H9 (cell line): ENCODE measurements around the gene RLF. TPM values are rescaled to one million over a fixed set of nuclear protein-coding genes. Genes with fewer than 3 reads are reported as not detected.
A peak's percentile ranks its signal among the peaks of the same experiment; 100 is the strongest.

Source experiments
- DNase-seq: peaks from one replicate; pipeline ENCODE4 v3.0.0-alpha.2; 2017
- H2AFZ ChIP-seq: one replicate; pipeline ENCODE4 v1.6.1; 2013; ENCODE audit warnings: mild to moderate bottlenecking, low read length, control low read depth, moderate library complexity
- H2AK5ac ChIP-seq: 2 replicates; pipeline ENCODE4 v1.6.1; 2013; ENCODE audit warnings: low read length, control low read depth, mixed read lengths; ENCODE audit not compliant: insufficient read length
- H2BK120ac ChIP-seq: one replicate; pipeline ENCODE4 v1.6.1; 2013; ENCODE audit warnings: low read depth, mild to moderate bottlenecking, low read length, control low read depth, inconsistent platforms; ENCODE audit not compliant: poor library complexity, severe bottlenecking
- H2BK12ac ChIP-seq: 2 replicates; pipeline ENCODE4 v1.6.1; 2013; ENCODE audit warnings: low read length, control low read depth, mixed read lengths, low read depth; ENCODE audit not compliant: insufficient read length
- H2BK15ac ChIP-seq: 2 replicates; pipeline ENCODE4 v1.6.1; 2013; ENCODE audit warnings: low read depth, low read length, control low read depth
- H2BK20ac ChIP-seq: one replicate; pipeline ENCODE4 v1.6.1; 2013; ENCODE audit warnings: low read depth, mild to moderate bottlenecking, low read length, control low read depth, inconsistent platforms; ENCODE audit not compliant: poor library complexity, severe bottlenecking
- H2BK5ac ChIP-seq: 2 replicates; pipeline ENCODE4 v1.6.1; 2013; ENCODE audit warnings: low read length, control low read depth, mixed read lengths; ENCODE audit not compliant: insufficient read length
- H3K14ac ChIP-seq: 2 replicates; pipeline ENCODE4 v1.6.1; 2013; ENCODE audit warnings: low read length, control low read depth; ENCODE audit not compliant: insufficient read depth
- H3K18ac ChIP-seq: 2 replicates; pipeline ENCODE4 v1.6.1; 2013; ENCODE audit warnings: low read depth, mild to moderate bottlenecking, mixed read lengths, low read length, control low read depth; ENCODE audit not compliant: insufficient read length
- H3K23ac ChIP-seq: 2 replicates; pipeline ENCODE4 v1.6.1; 2013; ENCODE audit warnings: low read length, control low read depth, mixed read lengths, low read depth; ENCODE audit not compliant: insufficient read length
- H3K23me2 ChIP-seq: 2 replicates; pipeline ENCODE4 v1.6.1; 2013; ENCODE audit warnings: low read depth, mild to moderate bottlenecking, mixed read lengths, low read length, control low read depth; ENCODE audit not compliant: insufficient read length, poor library complexity, severe bottlenecking
- H3K27ac ChIP-seq: 2 replicates; pipeline ENCODE4 v1.5.1; 2013; ENCODE audit warnings: low read length, control low read depth, mixed read lengths, low read depth; ENCODE audit not compliant: insufficient read length
- H3K27me3 ChIP-seq: 2 replicates; pipeline ENCODE4 v1.6.1; 2013; ENCODE audit warnings: low read length, control low read depth, inconsistent platforms; ENCODE audit not compliant: insufficient read depth
- H3K4ac ChIP-seq: 2 replicates; pipeline ENCODE4 v1.6.1; 2013; ENCODE audit warnings: low read depth, mild to moderate bottlenecking, control low read depth, inconsistent platforms, low read length, moderate library complexity
- H3K4me1 ChIP-seq: 2 replicates; pipeline ENCODE4 v1.6.1; 2013; ENCODE audit warnings: low read length, control low read depth, inconsistent platforms; ENCODE audit not compliant: insufficient read depth
- H3K4me2 ChIP-seq: 2 replicates; pipeline ENCODE4 v1.6.1; 2013; ENCODE audit warnings: low read length, control low read depth, mixed read lengths; ENCODE audit not compliant: insufficient read length, insufficient read depth
- H3K56ac ChIP-seq: 2 replicates; pipeline ENCODE4 v1.6.1; 2013; ENCODE audit warnings: low read depth, mild to moderate bottlenecking, mixed read lengths, low read length, control low read depth; ENCODE audit not compliant: insufficient read length
- H3K79me1 ChIP-seq: 2 replicates; pipeline ENCODE4 v1.6.1; 2013; ENCODE audit warnings: low read depth, mild to moderate bottlenecking, moderate library complexity, low read length, control low read depth, inconsistent platforms; ENCODE audit not compliant: insufficient read depth, poor library complexity, severe bottlenecking
- H3K79me2 ChIP-seq: 2 replicates; pipeline ENCODE4 v1.6.1; 2013; ENCODE audit warnings: low read length, control low read depth, inconsistent platforms; ENCODE audit not compliant: insufficient read depth
- H3K9ac ChIP-seq: 2 replicates; pipeline ENCODE4 v1.6.1; 2013; ENCODE audit warnings: low read length, control low read depth, mixed read lengths; ENCODE audit not compliant: insufficient read length; ENCODE audit errors: extremely low read depth
- H3K9me3 ChIP-seq: one replicate; pipeline ENCODE4 v1.6.1; 2013; ENCODE audit warnings: low read depth, low read length, inconsistent platforms; ENCODE audit not compliant: control insufficient read depth
- H3T11ph ChIP-seq: one replicate; pipeline ENCODE4 v1.6.1; 2013; ENCODE audit warnings: mild to moderate bottlenecking, low read length, control low read depth, inconsistent platforms
- H4K20me1 ChIP-seq: one replicate; pipeline ENCODE4 v1.6.1; 2013; ENCODE audit not compliant: control insufficient read depth, insufficient read length, insufficient read depth
- H4K5ac ChIP-seq: 2 replicates; pipeline ENCODE4 v1.6.1; 2013; ENCODE audit warnings: low read depth, mild to moderate bottlenecking, mixed read lengths, low read length, control low read depth; ENCODE audit not compliant: insufficient read length
- H4K8ac ChIP-seq: replicated peaks from 2 replicates; pipeline ENCODE4 v1.6.1; 2013; ENCODE audit warnings: low read length, control low read depth, mixed read lengths, low read depth; ENCODE audit not compliant: insufficient read length
- H4K91ac ChIP-seq: 2 replicates; pipeline ENCODE4 v1.6.1; 2013; ENCODE audit warnings: low read depth, mild to moderate bottlenecking, moderate library complexity, mixed read lengths, low read length, control low read depth; ENCODE audit not compliant: insufficient read length
- H3K27ac Mint-ChIP-seq, 3 experiments: 2 replicates in 2 of 3; 3 replicates in 1 of 3; pipeline ENCODE4 v1.8.0; 2020 to 2021; ENCODE audit warnings: mixed read lengths in 3 of 3, mild to moderate bottlenecking in 1 of 3, moderate library complexity in 1 of 3
- H3K27me3 Mint-ChIP-seq: 2 replicates; pipeline ENCODE4 v1.8.0; 2021; ENCODE audit warnings: low read depth, mild to moderate bottlenecking, moderate library complexity, mixed read lengths
- H3K36me3 Mint-ChIP-seq, 3 experiments: 2 replicates in 2 of 3; 3 replicates in 1 of 3; pipeline ENCODE4 v1.8.0; 2020 to 2021; ENCODE audit warnings: low read depth in 3 of 3, mixed read lengths in 3 of 3; ENCODE audit not compliant: insufficient read depth in 1 of 3
- H3K4me1 Mint-ChIP-seq, 2 experiments: 2 replicates each; pipeline ENCODE4 v1.8.0; 2020; ENCODE audit warnings: mixed read lengths in 2 of 2
- H3K4me3 Mint-ChIP-seq, 2 experiments: 2 replicates in 1 of 2; 3 replicates in 1 of 2; pipeline ENCODE4 v1.8.0; 2020 to 2021; ENCODE audit warnings: mild to moderate bottlenecking in 2 of 2, mixed read lengths in 2 of 2, moderate library complexity in 1 of 2
- H3K9me3 Mint-ChIP-seq, 2 experiments: 2 replicates in 1 of 2; 3 replicates in 1 of 2; pipeline ENCODE4 v1.8.0; 2020; ENCODE audit warnings: mild to moderate bottlenecking in 2 of 2, mixed read lengths in 2 of 2, moderate library complexity in 1 of 2
- total RNA-seq: library from RNA; stranded (reverse); gene quantifications from 2 replicates; pipeline ENCODE4 v1.2.1, GENCODE V29; 2021
- TF ChIP-seq, protein P1 (sequence below): fragments of 200-600 bp; sonication (generic); conservative IDR thresholded peaks from 3 replicates; pipeline ENCODE4 v1.8.0; 2021; ENCODE audit warnings: antibody characterized with exemption, mild to moderate bottlenecking

Gene RLF
- total RNA-seq, 1 experiment from 2014 or later: 19.2 TPM

DNA sequence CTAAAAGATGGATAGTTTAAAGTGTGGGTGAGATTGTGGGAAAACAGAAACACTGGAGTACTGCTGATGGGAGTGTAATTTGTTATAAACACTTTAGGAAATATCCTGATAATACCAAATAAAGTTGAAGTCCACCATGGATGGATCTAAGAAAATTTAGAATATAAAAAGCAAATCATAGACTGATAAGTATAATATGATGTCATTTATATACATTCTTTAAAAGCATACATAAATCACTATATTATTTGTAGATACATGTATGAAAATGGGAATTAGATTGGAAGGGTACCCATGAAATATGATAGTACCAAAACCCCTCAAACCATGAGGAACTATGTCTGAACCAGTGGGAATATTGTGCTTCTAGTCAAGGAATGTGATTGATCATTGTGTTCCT lies 104.7 kb downstream of the RLF start:
- H3K4me2 ChIP-seq: no peak overlapping the region
- Mint-ChIP-seq H3K27me3 (no peaks in the 10 kb centered on the region), H3K4me3 (no peak overlapping the region), H3K9me3 (no peaks in the 10 kb centered on the region), H3K4me1 (no peaks in the 10 kb centered on the region), H3K36me3 (peaks cover 10 to 65% (median 50%) of the 10 kb centered on the region in 3 experiments; a peak in 6 of 7 replicates), H3K27ac (0 out of 7 replicates have a peak overlapping the region, but pooled peaks of 1 of the 3 experiments have one; percentile 34)
- H2AK5ac ChIP-seq: no peak overlapping the region
- no peaks in the 10 kb centered on the region for H3K79me1 ChIP-seq
- DNase-seq: no peak
- H2BK120ac ChIP-seq: no peak overlapping the region
- H4K5ac ChIP-seq: no peak overlapping the region
- no peak overlapping the region for H3K14ac ChIP-seq
- H4K91ac ChIP-seq: no peak overlapping the region
- H3T11ph ChIP-seq: no peak overlapping the region
- no peak overlapping the region for H2BK12ac ChIP-seq
- no peak overlapping the region for H3K56ac ChIP-seq
- H3K9ac ChIP-seq: no peak overlapping the region
- TF ChIP-seq, protein P1, sequence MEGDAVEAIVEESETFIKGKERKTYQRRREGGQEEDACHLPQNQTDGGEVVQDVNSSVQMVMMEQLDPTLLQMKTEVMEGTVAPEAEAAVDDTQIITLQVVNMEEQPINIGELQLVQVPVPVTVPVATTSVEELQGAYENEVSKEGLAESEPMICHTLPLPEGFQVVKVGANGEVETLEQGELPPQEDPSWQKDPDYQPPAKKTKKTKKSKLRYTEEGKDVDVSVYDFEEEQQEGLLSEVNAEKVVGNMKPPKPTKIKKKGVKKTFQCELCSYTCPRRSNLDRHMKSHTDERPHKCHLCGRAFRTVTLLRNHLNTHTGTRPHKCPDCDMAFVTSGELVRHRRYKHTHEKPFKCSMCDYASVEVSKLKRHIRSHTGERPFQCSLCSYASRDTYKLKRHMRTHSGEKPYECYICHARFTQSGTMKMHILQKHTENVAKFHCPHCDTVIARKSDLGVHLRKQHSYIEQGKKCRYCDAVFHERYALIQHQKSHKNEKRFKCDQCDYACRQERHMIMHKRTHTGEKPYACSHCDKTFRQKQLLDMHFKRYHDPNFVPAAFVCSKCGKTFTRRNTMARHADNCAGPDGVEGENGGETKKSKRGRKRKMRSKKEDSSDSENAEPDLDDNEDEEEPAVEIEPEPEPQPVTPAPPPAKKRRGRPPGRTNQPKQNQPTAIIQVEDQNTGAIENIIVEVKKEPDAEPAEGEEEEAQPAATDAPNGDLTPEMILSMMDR: no peak
- H3K9me3 ChIP-seq: no peaks in the 10 kb centered on the region
- no peaks in the 10 kb centered on the region for H3K4me1 ChIP-seq
- no peak overlapping the region for H3K4ac ChIP-seq
- H2AFZ ChIP-seq: no peak overlapping the region
- H3K23ac ChIP-seq: no peak overlapping the region
- H3K27ac ChIP-seq: no peak overlapping the region
- no peaks in the 10 kb centered on the region for H3K27me3 ChIP-seq
- no peak overlapping the region for H3K18ac ChIP-seq
- H4K20me1 ChIP-seq: no peaks in the 10 kb centered on the region
- no peak overlapping the region for H2BK15ac ChIP-seq
- H2BK5ac ChIP-seq: no peak overlapping the region
- H3K79me2 ChIP-seq: no peaks in the 10 kb centered on the region
- H3K23me2 ChIP-seq: no peaks in the 10 kb centered on the region
- H2BK20ac ChIP-seq: no peak overlapping the region
- no peak overlapping the region for H4K8ac ChIP-seq
